Right ventricle myocardium superior (tissue), 1 donor: ENCODE results near the gene HSD11B2. TPM values are rescaled to one million over a fixed set of nuclear protein-coding genes. Genes with fewer than 3 reads are reported as not detected.
A peak's percentile ranks its signal among the peaks of the same experiment; 100 is the strongest.
"Not testable (repeated sequence)": the region's sequence is repeated elsewhere in the genome, so short reads cannot be mapped to it uniquely, and the experiment has no call there.

ENCODE experiments used
- ATAC-seq: fragments of 200-7000 bp; cut with Tn5 transposase; one replicate; pipeline ENCODE4 v1.9.1; 2020; ENCODE audit warnings: mild to moderate bottlenecking; ENCODE audit not compliant: poor library complexity
- DNase-seq: peaks from one replicate; pipeline ENCODE4 v3.0.0-alpha.2; 2020
- intact Hi-C: fragments of 100-400 bp; cut with DNase I; formaldehyde crosslinking; loops from one replicate; pipeline ENCODE4 v1.11.2; 2022
- total RNA-seq: library from RNA; stranded (reverse); fragmentation: NEBNext Ultra II Directional; extraction: Animal tissue kit (Norgen Biotek cat#: 25700); gene quantifications from one replicate; pipeline ENCODE4 v1.2.1, GENCODE V29; 2021
- donor health status: DM: no; HTN: yes; CAD: no; lungs with severe emphysema.

HSD11B2 gene
- total RNA-seq, 1 donor from 2014 or later = 0.89 TPM

- intact Hi-C loops = no loop called here
- DNase-seq (no peak), ATAC-seq (no peak)
These were observed 23.0 kb upstream of the HSD11B2 start for GRCh38 chr16:67407788-67408452.

GRCh38 chr16:67409631-67410030 is 21.3 kb upstream of the HSD11B2 start:
- ATAC-seq = no peak
- intact Hi-C loops = no loop called here
- no peak for DNase-seq

GRCh38 chr16:67411339-67411738 is 19.6 kb upstream of the HSD11B2 start:
- ATAC-seq (no peak), DNase-seq (no peak)
- intact Hi-C loops = no loop called here

- ATAC-seq (no peak), DNase-seq (no peak)
These were observed 18.6 kb upstream of the HSD11B2 start for GRCh38 chr16:67412294-67412693.

GRCh38 chr16:67413978-67414911 is 16.7 kb upstream of the HSD11B2 start:
- no peak for DNase-seq
- no peak for ATAC-seq
- intact Hi-C loops = no loop called here

More at GRCh38 chr16:67412294-67412693, 18.6 kb upstream of the HSD11B2 start:
- intact Hi-C loops = no loop called here

GRCh38 chr16:67415421-67415820 is 15.5 kb upstream of the HSD11B2 start:
- ATAC-seq, DNase-seq, intact Hi-C loops: not testable (repeated sequence)

GRCh38 chr16:67415872-67416793 is 14.8 kb upstream of the HSD11B2 start, which contains the start of gene ZDHHC1:
ZDHHC1 (minus strand) TSS chr16:67416477; CDS start chr16:67407775, 8,702 bp downstream.
- intact Hi-C loops = no loop called here
- peak; percentile 99 for ATAC-seq
- peak; percentile 83 for DNase-seq

GRCh38 chr16:67417333-67418061 is 13.4 kb upstream of the HSD11B2 start:
- ATAC-seq (no peak), DNase-seq (no peak)
- intact Hi-C loops = no loop called here

GRCh38 chr16:67419502-67419901 is 11.4 kb upstream of the HSD11B2 start:
- no peak for DNase-seq
- intact Hi-C loops = no loop called here
- ATAC-seq = no peak

- no peak for ATAC-seq
- no peak for DNase-seq
- intact Hi-C loops = no loop called here
These were observed 11.0 kb upstream of the HSD11B2 start for GRCh38 chr16:67419931-67420330.

- intact Hi-C loops = no loop called here
- no peak for DNase-seq
- ATAC-seq = no peak
These were observed 9.9 kb upstream of the HSD11B2 start for GRCh38 chr16:67421030-67421429.

- intact Hi-C loops = no loop called here
- DNase-seq (no peak), ATAC-seq (no peak)
These were observed 7.9 kb upstream of the HSD11B2 start for GRCh38 chr16:67423015-67423414.

GRCh38 chr16:67423611-67424260 is 7.2 kb upstream of the HSD11B2 start:
- DNase-seq (no peak), ATAC-seq (no peak)
- intact Hi-C loops = no loop called here

- intact Hi-C loops = no loop called here
- DNase-seq (no peak), ATAC-seq (no peak)
These were observed 6.7 kb upstream of the HSD11B2 start for GRCh38 chr16:67424261-67424615.

- intact Hi-C loops = no loop called here
- DNase-seq = no peak
- ATAC-seq = no peak
These were observed 5.9 kb upstream of the HSD11B2 start for GRCh38 chr16:67425061-67425460.

GRCh38 chr16:67425580-67425979 is 5.3 kb upstream of the HSD11B2 start:
- no peak for ATAC-seq
- DNase-seq = no peak
- intact Hi-C loops = no loop called here

GRCh38 chr16:67426022-67426421 is 4.9 kb upstream of the HSD11B2 start:
- DNase-seq (no peak), ATAC-seq (no peak)
- intact Hi-C loops = loop anchor here (2.0 kb wide), 1 partner anchor 39 kb away; no protein-coding TSS in a partner anchor

GRCh38 chr16:67426950-67427349 is 4.0 kb upstream of the HSD11B2 start:
- ATAC-seq = peak; percentile 5
- DNase-seq = peak; percentile 46
- intact Hi-C loops = loop anchor here (2.0 kb wide), 1 partner anchor 38 kb away; no protein-coding TSS in a partner anchor
